OCI-LY3 (cell line): ENCODE data around the gene CCDC86.
A peak's percentile ranks its signal among the peaks of the same experiment; 100 is the strongest.

Experiments used
- H2AFZ ChIP-seq: fragments of 200-600, 300-600 bp; shearing (Covaris generic); 2 replicates; pipeline ENCODE4 v1.6.0; 2014; ENCODE audit warnings: antibody characterized with exemption, low read depth, low read length
- H3K27ac ChIP-seq: fragments of 200-600, 300-600 bp; sonication (generic); 2 replicates; pipeline ENCODE4 v1.5.1; 2014; ENCODE audit warnings: mild to moderate bottlenecking, low read length, moderate library complexity, mixed read lengths
- H3K27me3 ChIP-seq: fragments of 200-600, 300-600 bp; sonication (generic); 2 replicates; pipeline ENCODE4 v1.6.1; 2014; ENCODE audit warnings: low read depth, low read length, mixed read lengths
- H3K36me3 ChIP-seq: fragments of 200-600, 300-600 bp; sonication (generic); replicated peaks from 2 replicates; pipeline ENCODE3; 2014; ENCODE audit warnings: low read depth, low read length, mixed read lengths
- H3K4me1 ChIP-seq: fragments of 300-600, 200-600 bp; sonication (generic); 2 replicates; pipeline ENCODE4 v1.6.1; 2014; ENCODE audit warnings: low read length, mixed read lengths
- H3K4me2 ChIP-seq: fragments of 200-600, 300-600 bp; sonication (generic); 2 replicates; pipeline ENCODE4 v1.6.1; 2014; ENCODE audit warnings: low read length, mixed read lengths
- H3K4me3 ChIP-seq: fragments of 300-600, 200-600 bp; sonication (generic); 2 replicates; pipeline ENCODE4 v1.5.1; 2014; ENCODE audit warnings: antibody characterized with exemption, mild to moderate bottlenecking, low read length, moderate library complexity
- H3K79me2 ChIP-seq: fragments of 300-600, 200-600 bp; shearing (Covaris generic); 2 replicates; pipeline ENCODE4 v1.6.1; 2014; ENCODE audit warnings: mild to moderate bottlenecking, low read length, mixed read lengths
- H3K9ac ChIP-seq: fragments of 300-600, 200-600 bp; shearing (Covaris generic); 2 replicates; pipeline ENCODE4 v1.6.0; 2014; ENCODE audit warnings: mild to moderate bottlenecking, low read length, moderate library complexity
- H3K9me3 ChIP-seq: fragments of 200-600, 300-600 bp; shearing (Covaris generic); 2 replicates; pipeline ENCODE4 v1.6.1; 2014; ENCODE audit warnings: low read length, mixed read lengths; ENCODE audit not compliant: insufficient read depth
- H4K20me1 ChIP-seq: fragments of 200-600, 300-600 bp; sonication (generic); 2 replicates; pipeline ENCODE4 v1.6.1; 2016; ENCODE audit warnings: low read length, mixed read lengths; ENCODE audit not compliant: insufficient read depth
- CTCF ChIP-seq: fragments of 200-600, 300-600 bp; sonication (generic); IDR thresholded peaks from 2 replicates; pipeline ENCODE4 v1.5.1; 2014; ENCODE audit warnings: antibody characterized with exemption, low read length, low read depth
- EZH2phosphoT487 ChIP-seq: fragments of 200-600 bp; shearing (Covaris generic); IDR thresholded peaks from 2 replicates; pipeline ENCODE4 v1.6.1; 2018; ENCODE audit warnings: antibody characterized with exemption, mixed run types, low read depth

CCDC86 gene

GRCh38 chr11:60844045-60844869, 2.3 kb downstream of the CCDC86 start:
- H3K79me2 ChIP-seq: peaks cover 77% of the 10 kb centered on the region
- H2AFZ ChIP-seq: no peak overlapping the region
- peak overlapping the region; percentile 84 for H3K4me3 ChIP-seq
- peaks cover 49% of the 10 kb centered on the region for H3K36me3 ChIP-seq
- peaks cover 32% of the 10 kb centered on the region for H3K4me1 ChIP-seq
- peak overlapping the region; percentile 92 for H3K4me2 ChIP-seq
- peaks cover 15% of the 10 kb centered on the region for H4K20me1 ChIP-seq
- peak overlapping the region; percentile 85 for H3K9ac ChIP-seq
- H3K27ac ChIP-seq: no peak overlapping the region
- H3K27me3 ChIP-seq: no peaks in the 10 kb centered on the region
- TF ChIP-seq CTCF: no peak
- TF ChIP-seq EZH2phosphoT487: no peak
- H3K9me3 ChIP-seq: no peaks in the 10 kb centered on the region

DNA sequence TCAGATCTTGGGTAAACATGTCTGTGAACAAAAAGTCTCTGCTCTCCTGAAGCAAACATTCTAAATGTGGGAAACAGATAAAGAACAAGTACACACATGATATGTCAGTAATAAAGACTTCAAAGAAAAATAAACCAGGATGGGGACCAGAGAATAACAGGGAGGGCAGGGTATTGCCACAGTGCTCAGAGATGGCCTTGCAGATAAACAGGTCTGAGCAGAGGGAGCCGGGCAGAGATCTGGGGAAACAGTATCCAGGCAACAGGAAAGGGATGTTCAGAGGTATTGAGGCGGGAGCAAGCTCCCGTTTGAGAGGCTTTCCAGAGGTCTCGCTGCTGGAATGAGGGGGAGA, 2.9 kb downstream of the CCDC86 start:
- Histone ChIP-seq H3K9ac (no peak overlapping the region), H3K4me3 (peak overlapping the region; percentile 84), H3K4me1 (peaks cover 27% of the 10 kb centered on the region), H2AFZ (no peak overlapping the region), H4K20me1 (peaks cover 15% of the 10 kb centered on the region), H3K9me3 (no peaks in the 10 kb centered on the region), H3K79me2 (peaks cover 77% of the 10 kb centered on the region), H3K36me3 (peaks cover 54% of the 10 kb centered on the region), H3K4me2 (peak overlapping the region; percentile 92), H3K27ac (no peak overlapping the region), H3K27me3 (no peaks in the 10 kb centered on the region)
- TF ChIP-seq CTCF (no peak), EZH2phosphoT487 (no peak)

DNA sequence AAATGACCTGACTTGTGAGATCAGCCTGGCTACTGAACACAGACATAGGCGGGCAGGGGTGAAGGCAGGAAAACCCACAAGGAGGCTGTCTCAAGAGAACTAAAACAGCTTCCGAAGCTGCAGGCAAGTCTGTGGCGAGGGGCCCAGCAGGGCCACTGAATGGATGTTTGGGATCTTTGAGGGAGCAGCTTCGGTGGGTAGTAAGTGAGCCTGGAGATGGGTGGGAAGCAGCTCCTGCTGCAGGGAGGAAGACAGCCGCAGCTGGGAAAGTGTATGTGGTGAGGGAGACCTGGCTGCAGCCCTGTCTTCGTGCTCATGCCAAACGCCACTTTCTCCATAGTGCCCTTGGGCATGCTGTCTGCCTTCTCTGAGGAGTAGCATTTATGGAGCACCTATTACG, 3.4 kb downstream of the CCDC86 start:
- Histone ChIP-seq H3K27ac (no peak overlapping the region), H3K4me3 (no peak overlapping the region), H3K36me3 (peaks cover 59% of the 10 kb centered on the region), H3K9ac (no peak overlapping the region), H3K27me3 (no peaks in the 10 kb centered on the region), H3K4me1 (peaks cover 27% of the 10 kb centered on the region), H3K4me2 (0 out of 2 replicates have a peak overlapping the region, but pooled peaks have one; percentile 92), H3K79me2 (peaks cover 77% of the 10 kb centered on the region), H2AFZ (no peak overlapping the region), H3K9me3 (no peaks in the 10 kb centered on the region), H4K20me1 (peaks cover 15% of the 10 kb centered on the region)
- no peak for TF ChIP-seq CTCF
- TF ChIP-seq EZH2phosphoT487: no peak

- Histone ChIP-seq H3K36me3 (peaks cover 79% of the 10 kb centered on the region), H3K4me2 (no peak overlapping the region)
- TF ChIP-seq CTCF (no peak), EZH2phosphoT487 (no peak)
Observed at GRCh38 chr11:60847281-60847680, 5.4 kb downstream of the CCDC86 start.

More at GRCh38 chr11:60847281-60847680, 5.4 kb downstream of the CCDC86 start:
- Histone ChIP-seq H3K4me1 (peaks cover 20% of the 10 kb centered on the region), H3K9ac (no peak overlapping the region), H3K27me3 (no peaks in the 10 kb centered on the region), H3K27ac (no peak overlapping the region), H2AFZ (no peak overlapping the region), H3K9me3 (no peaks in the 10 kb centered on the region), H3K79me2 (peaks cover 65% of the 10 kb centered on the region), H3K4me3 (no peak overlapping the region), H4K20me1 (peaks cover 15% of the 10 kb centered on the region)
